IMR-90 (cell line): Measurements from ENCODE around the gene SLX4. TPM values are rescaled to one million over a fixed set of nuclear protein-coding genes. Genes with fewer than 3 reads are reported as not detected.

Experiments used
- ATAC-seq: fragments of 200-7000 bp; cut with Tn5 transposase; 2 replicates; pipeline ENCODE4 v1.9.1; 2020; ENCODE audit warnings: low read depth, mild to moderate bottlenecking, moderate library complexity
- BruUV-seq: library from RNA; stranded (reverse); fragments of 400-500 nt; replicated peaks from 2 replicates; lab custom pipeline; 2021; lab: Mats Ljungman, UMichigan
- CTCF ChIA-PET: fragments of 300-600 bp; formaldehyde crosslinking; extraction: SDS; loops from one replicate; lab custom pipeline; 2021; ENCODE audit warnings: antibody characterized with exemption; lab: Yijun Ruan, JAX
- POLR2A ChIA-PET: fragments of 300-600 bp; sonication (Branson Sonifier 250); formaldehyde crosslinking; loops from one replicate; lab custom pipeline; 2022; ENCODE audit warnings: antibody characterized with exemption; ENCODE audit not compliant: unreplicated experiment; lab: Charles Lee
- DNase-seq: peaks from one replicate; pipeline ENCODE4 v3.0.0; 2013
- H2AFZ ChIP-seq: replicated peaks from 2 replicates; pipeline ENCODE3; 2013; ENCODE audit warnings: low read length, mild to moderate bottlenecking; ENCODE audit not compliant: poor library complexity
- H2AK5ac ChIP-seq: 2 replicates; pipeline ENCODE4 v1.6.1; 2013; ENCODE audit warnings: low read depth, low read length, inconsistent platforms
- H2AK9ac ChIP-seq: replicated peaks from 2 replicates; pipeline ENCODE3; 2013; ENCODE audit warnings: mild to moderate bottlenecking, low read depth, low read length, moderate library complexity; ENCODE audit not compliant: poor library complexity
- H2BK120ac ChIP-seq: 2 replicates; pipeline ENCODE4 v1.6.1; 2013; ENCODE audit warnings: low read depth, low read length, inconsistent platforms
- H2BK15ac ChIP-seq: 3 replicates; pipeline ENCODE4 v1.6.1; 2013; ENCODE audit warnings: low read depth, low read length, inconsistent platforms
- H2BK20ac ChIP-seq: 2 replicates; pipeline ENCODE4 v1.6.1; 2013; ENCODE audit warnings: low read depth, mild to moderate bottlenecking, inconsistent platforms, low read length, moderate library complexity
- H2BK5ac ChIP-seq: 2 replicates; pipeline ENCODE4 v1.6.1; 2013; ENCODE audit warnings: mild to moderate bottlenecking, low read depth, low read length, inconsistent platforms; ENCODE audit not compliant: poor library complexity, severe bottlenecking
- H3K14ac ChIP-seq: replicated peaks from 2 replicates; pipeline ENCODE4 v1.6.1; 2013; ENCODE audit warnings: low read depth, low read length, inconsistent platforms
- H3K18ac ChIP-seq: 2 replicates; pipeline ENCODE4 v1.6.1; 2013; ENCODE audit warnings: low read depth, low read length, control low read depth
- H3K23ac ChIP-seq: 2 replicates; pipeline ENCODE4 v1.6.1; 2013; ENCODE audit warnings: low read depth, low read length, inconsistent platforms
- H3K27ac ChIP-seq: 2 replicates; pipeline ENCODE4 v1.5.1; 2013; ENCODE audit warnings: mild to moderate bottlenecking, control low read depth, low read length; ENCODE audit not compliant: insufficient read depth
- H3K27me3 ChIP-seq: 2 replicates; pipeline ENCODE4 v1.6.1; 2013; ENCODE audit warnings: low read length; ENCODE audit not compliant: control insufficient read depth, insufficient read depth
- H3K36me3 ChIP-seq: 2 replicates; pipeline ENCODE4 v1.6.1; 2013; ENCODE audit warnings: low read length, mixed read lengths; ENCODE audit not compliant: control insufficient read depth, insufficient read depth
- H3K4ac ChIP-seq: 2 replicates; pipeline ENCODE4 v1.6.1; 2013; ENCODE audit warnings: low read depth, low read length, inconsistent platforms
- H3K4me1 ChIP-seq: 2 replicates; pipeline ENCODE4 v1.6.1; 2013; ENCODE audit warnings: low read length, mixed read lengths; ENCODE audit not compliant: control insufficient read depth, insufficient read depth
- H3K4me2 ChIP-seq: 2 replicates; pipeline ENCODE4 v1.6.1; 2013; ENCODE audit warnings: low read depth, mild to moderate bottlenecking, control low read depth, low read length, moderate library complexity
- H3K4me3 ChIP-seq: 2 replicates; pipeline ENCODE4 v1.5.1; 2013; ENCODE audit warnings: low read depth, mild to moderate bottlenecking, control low read depth, low read length, moderate library complexity; ENCODE audit not compliant: insufficient read depth
- H3K56ac ChIP-seq: 2 replicates; pipeline ENCODE4 v1.6.1; 2013; ENCODE audit warnings: low read length, inconsistent platforms; ENCODE audit not compliant: insufficient read depth; ENCODE audit errors: extremely low read depth
- H3K79me1 ChIP-seq, 2 experiments: 2 replicates each; pipeline ENCODE4 v1.6.1; 2013; ENCODE audit warnings: low read length in 2 of 2, inconsistent platforms in 1 of 2, low read depth in 1 of 2
- H3K9ac ChIP-seq: 2 replicates; pipeline ENCODE4 v1.6.1; 2013; ENCODE audit warnings: low read depth, low read length, control low read depth
- H3K9me1 ChIP-seq: 2 replicates; pipeline ENCODE4 v1.6.1; 2013; ENCODE audit warnings: low read length, inconsistent platforms; ENCODE audit not compliant: insufficient read depth
- H3K9me3 ChIP-seq: 2 replicates; pipeline ENCODE4 v1.6.1; 2013; ENCODE audit warnings: low read length; ENCODE audit not compliant: control insufficient read depth, insufficient read depth
- H4K20me1 ChIP-seq: 2 replicates; pipeline ENCODE4 v1.6.1; 2013; ENCODE audit warnings: low read length, inconsistent platforms; ENCODE audit not compliant: insufficient read depth
- H4K5ac ChIP-seq: 2 replicates; pipeline ENCODE4 v1.6.1; 2013; ENCODE audit warnings: mild to moderate bottlenecking, low read depth, low read length, control low read depth
- H4K8ac ChIP-seq, 2 experiments: 2 replicates each; pipeline ENCODE4 v1.6.1; 2013; ENCODE audit warnings: low read depth in 2 of 2, low read length in 2 of 2, control low read depth in 1 of 2, inconsistent platforms in 1 of 2
- H4K91ac ChIP-seq: 2 replicates; pipeline ENCODE4 v1.6.1; 2013; ENCODE audit warnings: low read depth, low read length, inconsistent platforms; ENCODE audit not compliant: insufficient read depth
- CHD1 ChIP-seq: IDR thresholded peaks from 2 replicates; pipeline ENCODE4 v1.6.1; 2012; ENCODE audit warnings: low read depth, low read length, improper control_type of control experiment
- MAZ ChIP-seq: IDR thresholded peaks from 2 replicates; pipeline ENCODE4 v1.6.1; 2012; ENCODE audit warnings: low read depth, mild to moderate bottlenecking, low read length, improper control_type of control experiment, moderate library complexity, borderline replicate concordance
- WGBS, 2 experiments: methylation state at CpG; one replicate each; pipeline versions ENCODE4 v1.1.5 to v1.1.7; 2013; ENCODE audit warnings: missing lambda C conversion rate in 2 of 2; ENCODE audit not compliant: insufficient read length in 1 of 2; ENCODE audit errors: extremely low coverage in 2 of 2; 5-methylcytosine and 5-hydroxymethylcytosine counted together
- dilution Hi-C: fragments of 300-500 bp; cut with HindIII; formaldehyde crosslinking; loops from one replicate; pipeline ENCODE4 v1.14.3; 2018; ENCODE audit warnings: low sequenced_read_pairs; ENCODE audit not compliant: unreplicated experiment
- in situ Hi-C: fragments of 300-500 bp; cut with MboI; formaldehyde crosslinking; loops from 3 replicates; pipeline ENCODE4 v1.14.3; 2019; ENCODE audit warnings: low sequenced_read_pairs, inconsistent platforms, mixed read lengths
- intact Hi-C: fragments of 100-400 bp; cut with micrococcal nuclease; formaldehyde crosslinking; loops from 2 replicates; pipeline ENCODE4 v1.10.0; 2022
- polyA plus RNA-seq, 3 experiments: library from polyadenylated mRNA; depleted of rRNA; stranded (reverse); fragments of >200 nt; gene quantifications; 2 replicates each; pipeline ENCODE4 v1.2.3, GENCODE V29; 2012; ENCODE audit warnings: low replicate concordance in 1 of 3
- total RNA-seq: library from RNA; depleted of rRNA; stranded (reverse); fragments of >200 nt; gene quantifications from 2 replicates; pipeline ENCODE4 v1.2.3, GENCODE V29; 2012
- TF ChIP-seq, protein P1 (sequence below): fragments of 150-350 bp; IDR thresholded peaks from 2 replicates; pipeline ENCODE4 v1.6.1; 2017; ENCODE audit warnings: mild to moderate bottlenecking, antibody characterized with exemption, low read length, low read depth

The SLX4 gene
- total and polyA plus RNA-seq, 2 of the 4 experiments (the other 2 are of a cell fraction), result 1.3 to 3.1 TPM

DNA sequence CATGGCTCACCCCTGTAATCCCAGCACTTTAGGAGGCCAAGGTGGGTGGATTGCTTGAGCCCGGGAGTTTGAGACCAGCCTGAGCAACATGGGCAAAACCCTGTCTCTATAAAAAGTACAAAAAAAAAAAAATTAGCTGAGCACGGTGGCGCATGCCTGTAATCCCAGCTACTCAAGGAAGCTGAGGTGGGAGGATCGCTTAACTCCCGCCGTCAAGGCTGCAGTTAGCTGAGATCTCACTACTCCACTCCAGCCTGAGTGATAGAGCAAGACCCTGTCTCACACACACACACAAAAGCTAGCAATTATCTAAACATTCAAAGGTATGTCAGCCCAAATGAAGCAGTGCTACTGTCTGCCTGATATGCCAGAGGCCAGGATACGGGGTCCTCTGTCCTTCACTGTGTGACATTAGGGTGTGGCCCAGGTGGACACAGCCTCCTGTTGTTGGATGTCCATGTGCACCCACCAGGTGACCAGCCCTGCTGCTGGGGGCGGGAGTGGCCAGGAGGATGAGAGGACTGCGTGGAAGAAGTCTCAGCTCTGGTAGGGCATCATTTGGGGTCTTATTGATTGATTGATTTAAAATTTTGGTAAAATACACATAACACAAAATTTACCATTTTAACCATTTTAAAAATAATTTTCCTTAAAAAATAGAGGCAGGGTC, 38.1 kb downstream of the SLX4 start:
- TF ChIP-seq MAZ (no peak), CHD1 (no peak)
- TF ChIP-seq, protein P1, sequence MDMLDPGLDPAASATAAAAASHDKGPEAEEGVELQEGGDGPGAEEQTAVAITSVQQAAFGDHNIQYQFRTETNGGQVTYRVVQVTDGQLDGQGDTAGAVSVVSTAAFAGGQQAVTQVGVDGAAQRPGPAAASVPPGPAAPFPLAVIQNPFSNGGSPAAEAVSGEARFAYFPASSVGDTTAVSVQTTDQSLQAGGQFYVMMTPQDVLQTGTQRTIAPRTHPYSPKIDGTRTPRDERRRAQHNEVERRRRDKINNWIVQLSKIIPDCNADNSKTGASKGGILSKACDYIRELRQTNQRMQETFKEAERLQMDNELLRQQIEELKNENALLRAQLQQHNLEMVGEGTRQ, result no peak
- H3K79me1 ChIP-seq, result no peaks in the 10 kb centered on the region
- POLR2A ChIA-PET, result no interaction called here
- dilution Hi-C loops (no loop called here), intact Hi-C loops (no loop called here), in situ Hi-C loops (no loop called here)
- H2BK20ac ChIP-seq, result no peak overlapping the region
- BruUV-seq, result no TSS peak
- no peak overlapping the region for H3K56ac ChIP-seq
- H3K4me2 ChIP-seq, result no peak overlapping the region
- no peak overlapping the region for H4K91ac ChIP-seq
- H3K23ac ChIP-seq, result no peak overlapping the region
- no peak overlapping the region for H2BK15ac ChIP-seq
- H3K4me1 ChIP-seq, result no peaks in the 10 kb centered on the region
- peaks cover 7% of the 10 kb centered on the region for H3K9me3 ChIP-seq
- no peak overlapping the region for H3K18ac ChIP-seq
- no peak for DNase-seq
- H2BK120ac ChIP-seq, result no peak overlapping the region
- no peak overlapping the region for H4K5ac ChIP-seq
- no peak overlapping the region for H3K4ac ChIP-seq
- H4K20me1 ChIP-seq, result no peaks in the 10 kb centered on the region
- H3K9me1 ChIP-seq, result no peaks in the 10 kb centered on the region
- no peak overlapping the region for H2BK5ac ChIP-seq
- H2AK5ac ChIP-seq, result no peak overlapping the region
- WGBS, 2 experiments, result 75% methylated on average over 1 of the region's 9 CpGs; no CpG with 5 or more reads in 1 of the 2 experiments
- H3K9ac ChIP-seq, result no peak overlapping the region
- CTCF ChIA-PET, result no interaction called here
- H3K14ac ChIP-seq, result no peak overlapping the region
- ATAC-seq, result no peak
- no peak overlapping the region for H2AK9ac ChIP-seq
- no peaks in the 10 kb centered on the region for H3K36me3 ChIP-seq
- no peak overlapping the region for H4K8ac ChIP-seq
- peaks cover 4% of the 10 kb centered on the region for H3K27me3 ChIP-seq
- H3K27ac ChIP-seq, result no peak overlapping the region
- H2AFZ ChIP-seq, result no peak overlapping the region
- no peak overlapping the region for H3K4me3 ChIP-seq
